HG03066 (cell line): Measurements from ENCODE around the gene ATP5IF1.

Source experiments
- ATAC-seq: cut with Tn5 transposase; IDR thresholded peaks from one replicate; pipeline ENCODE4 v1.9.1; 2021; ENCODE audit warnings: low read depth; ENCODE audit not compliant: unreplicated experiment

Gene ATP5IF1

GRCh38 chr1:28260803-28261174 is 24.9 kb downstream of the ATP5IF1 start:
- ATAC-seq, result no peak

- ATAC-seq, result no peak
These were observed 29.0 kb downstream of the ATP5IF1 start for GRCh38 chr1:28264897-28265296.

GRCh38 chr1:28265577-28265976 is 29.7 kb downstream of the ATP5IF1 start:
- no peak for ATAC-seq

GRCh38 chr1:28266920-28267322 is 31.0 kb downstream of the ATP5IF1 start:
- no peak for ATAC-seq

GRCh38 chr1:28267633-28268032 is 31.7 kb downstream of the ATP5IF1 start:
- ATAC-seq, result no peak

- ATAC-seq, result no peak
These were observed 33.6 kb downstream of the ATP5IF1 start for GRCh38 chr1:28269529-28269928.

GRCh38 chr1:28272215-28272852 is 36.4 kb downstream of the ATP5IF1 start:
- no peak for ATAC-seq

GRCh38 chr1:28273216-28273860 is 37.4 kb downstream of the ATP5IF1 start:
- ATAC-seq, result no peak

- no peak for ATAC-seq
These were observed 42.8 kb downstream of the ATP5IF1 start for GRCh38 chr1:28278763-28279162.

GRCh38 chr1:28279721-28280120 is 43.8 kb downstream of the ATP5IF1 start:
- no peak for ATAC-seq

- ATAC-seq, result no peak
These were observed 44.6 kb downstream of the ATP5IF1 start for GRCh38 chr1:28280501-28280900.

- ATAC-seq, result no peak
These were observed 45.1 kb downstream of the ATP5IF1 start for GRCh38 chr1:28280977-28281381.

GRCh38 chr1:28281608-28282425 is 45.9 kb downstream of the ATP5IF1 start:
- no peak for ATAC-seq

- ATAC-seq, result no peak
These were observed 46.8 kb downstream of the ATP5IF1 start for GRCh38 chr1:28282426-28283407.

- no peak for ATAC-seq
These were observed 50.2 kb downstream of the ATP5IF1 start for GRCh38 chr1:28286111-28286510.
